Esophagus squamous epithelium (tissue), 5 donors: ENCODE measurements around the gene BMP10. TPM values are rescaled to one million over a fixed set of nuclear protein-coding genes. Genes with fewer than 3 reads are reported as not detected.

Experiments used
- DNase-seq: peaks from one replicate; lab custom pipeline; 2025; lab: John Stamatoyannopoulos, UW
- H3K27ac ChIP-seq, 4 donors: fragments of 200-600 bp; sonication (generic); one replicate each; pipeline ENCODE4 v1.5.1; 2016 to 2019; ENCODE audit warnings: mild to moderate bottlenecking in 1 of 4
- H3K27me3 ChIP-seq, 4 donors: fragments of 200-600 bp; sonication (generic); 1 replicate in 3 of 4; 2 replicates in 1 of 4; pipeline versions ENCODE4 v1.5.1 to v1.6.0; 2017 to 2021; ENCODE audit warnings: antibody characterized with exemption in 1 of 4
- H3K36me3 ChIP-seq, 3 donors: fragments of 200-600 bp; sonication (generic); one replicate each; pipeline ENCODE4 v1.5.1; 2016 to 2019
- H3K4me1 ChIP-seq, 3 donors: fragments of 200-600 bp; sonication (generic); one replicate each; pipeline ENCODE4 v1.5.1; 2017 to 2019
- H3K4me3 ChIP-seq, 4 donors: fragments of 200-600 bp; sonication (generic); 1 replicate in 3 of 4; 2 replicates in 1 of 4; pipeline ENCODE4 v1.5.1; 2016 to 2019; ENCODE audit warnings: mild to moderate bottlenecking in 2 of 4, moderate library complexity in 1 of 4
- H3K9me3 ChIP-seq, 3 donors: fragments of 200-600 bp; sonication (generic); one replicate each; pipeline ENCODE4 v1.5.1; 2016 to 2019
- CTCF ChIP-seq, 6 experiments: fragments of 450-650 bp in 4 of 6; fragments of 200-600 bp in 2 of 6; sonication (generic) in 2 of 6; IDR thresholded peaks; one replicate each; pipeline ENCODE4 v1.5.1; 2016 to 2019; ENCODE audit warnings: antibody characterized with exemption in 6 of 6, mild to moderate bottlenecking in 4 of 6, moderate library complexity in 4 of 6
- POLR2A ChIP-seq, 4 donors: fragments of 450-650 bp; IDR thresholded peaks; one replicate each; pipeline ENCODE4 v1.6.1; 2017; ENCODE audit warnings: antibody characterized with exemption in 4 of 4, mild to moderate bottlenecking in 4 of 4, moderate library complexity in 3 of 4
- WGBS, 2 donors: methylation state at CpG; one replicate each; pipeline ENCODE4 v1.1.5; 2018; 5-methylcytosine and 5-hydroxymethylcytosine counted together
- intact Hi-C: fragments of 100-400 bp; cut with DNase I; formaldehyde crosslinking; loops from one replicate; pipeline ENCODE4 v1.15.0; 2022
- total RNA-seq, 4 donors: library from RNA; depleted of rRNA; stranded (reverse); fragments of >200 nt; gene quantifications; one replicate each; pipeline ENCODE4 v1.1.0, GENCODE V29; 2016
- donor health status: DM: yes; HTN: yes; CAD: no.

The BMP10 gene
- total RNA-seq, 4 donors from 2014 or later = not detected

DNA sequence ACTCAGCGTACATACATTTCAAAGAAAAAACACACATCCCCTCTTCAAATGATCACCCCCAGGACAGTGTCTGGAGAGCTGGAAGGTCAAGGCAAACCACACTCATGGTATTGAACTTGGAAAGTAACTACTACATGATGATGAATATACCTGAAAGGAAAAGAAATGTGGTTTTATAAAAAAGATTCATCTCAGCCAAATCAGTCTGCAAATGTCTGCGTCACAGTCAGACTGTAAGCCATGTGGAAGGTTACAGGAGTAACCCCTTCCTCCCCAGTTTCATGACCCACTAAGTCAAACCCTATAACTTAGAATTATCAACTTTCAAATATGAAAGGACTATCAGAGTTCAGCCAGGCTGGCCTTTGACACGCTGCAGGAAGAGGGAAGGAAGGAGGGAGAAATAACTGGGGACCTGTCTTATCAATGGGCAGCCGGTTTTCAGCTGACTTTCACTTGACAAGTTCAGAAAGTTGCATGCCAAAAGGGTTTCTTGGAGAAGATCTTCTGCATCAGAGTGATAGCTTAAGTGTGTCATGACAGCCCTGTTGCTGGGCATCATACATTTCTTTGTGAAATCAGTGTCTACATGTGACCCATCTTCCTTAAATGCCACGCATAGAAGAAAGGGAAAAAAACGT, 7.0 kb upstream of the BMP10 start:
- no peak overlapping the region for H3K4me3 ChIP-seq
- TF ChIP-seq POLR2A (IDR thresholded peaks at IDR 0.05) (no peak), CTCF (IDR thresholded peaks at IDR 0.05) (no peak)
- H3K4me1 ChIP-seq = no peaks in the 10 kb centered on the region
- H3K27ac ChIP-seq = no peak overlapping the region
- 67 to 75% methylated on average over 6 of the region's 6 CpGs for WGBS, 2 donors
- no peaks in the 10 kb centered on the region for H3K36me3 ChIP-seq
- intact Hi-C loops = no loop called here
- H3K27me3 ChIP-seq = no peaks in the 10 kb centered on the region
- H3K9me3 ChIP-seq = no peaks in the 10 kb centered on the region
- no peak for DNase-seq

DNA sequence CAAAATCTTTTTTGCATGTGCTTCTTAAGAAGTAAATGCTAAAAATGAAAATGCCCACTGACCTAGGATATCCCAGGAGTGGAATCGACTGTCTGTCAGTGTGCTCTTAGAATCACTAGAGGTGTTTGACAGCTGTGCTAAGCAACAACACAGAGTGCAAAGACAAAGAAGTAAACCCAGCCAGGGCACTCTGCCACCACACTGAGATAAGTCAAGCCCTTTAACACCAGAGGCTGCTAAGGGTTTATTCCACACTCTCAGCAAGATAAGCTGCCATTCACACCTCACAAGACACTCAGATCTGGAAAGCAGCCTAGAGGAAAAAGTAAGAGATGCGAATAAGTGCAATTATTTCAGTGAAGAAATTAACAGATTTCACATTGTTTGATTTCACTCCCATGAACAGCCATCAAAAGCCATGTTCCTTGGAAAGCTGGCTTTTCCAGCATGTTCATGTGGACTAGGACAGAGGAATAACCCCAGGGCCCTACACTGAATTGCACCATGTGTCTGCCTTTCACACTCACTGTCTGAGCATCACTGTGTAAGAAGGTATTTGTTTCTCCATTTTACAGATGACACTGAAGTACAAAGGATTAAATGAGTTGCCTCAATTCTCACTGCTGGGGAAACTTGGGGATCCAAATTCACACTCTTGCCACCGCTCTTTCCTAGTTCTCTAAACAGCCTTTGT, 6.0 kb upstream of the BMP10 start:
- WGBS, 2 donors = 68 to 76% methylated on average over 3 of the region's 3 CpGs
- no peak for DNase-seq
- no peak for TF ChIP-seq CTCF (IDR thresholded peaks at IDR 0.05)
- TF ChIP-seq POLR2A (IDR thresholded peaks at IDR 0.05) = no peak

DNA sequence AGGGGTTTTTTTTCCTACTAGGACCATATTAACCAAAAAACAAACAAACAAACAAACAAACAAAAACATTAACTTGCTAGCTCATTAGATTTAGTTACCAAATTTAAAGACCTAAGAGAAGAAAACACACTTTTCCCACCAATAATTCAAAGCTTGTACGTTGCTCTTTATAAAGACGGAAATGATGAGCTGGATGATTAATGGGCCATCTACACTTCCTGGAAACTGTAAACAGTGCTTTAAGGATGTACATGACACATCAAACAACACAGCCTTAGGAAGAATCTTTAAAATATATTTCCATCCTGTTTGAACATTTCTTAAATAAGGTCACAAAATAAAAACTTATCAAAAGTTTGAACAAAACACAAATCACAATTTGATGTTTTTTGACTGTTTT, 982 bp downstream of the BMP10 start:
- Histone ChIP-seq H3K4me1 (no peaks in the 10 kb centered on the region), H3K27ac (no peak overlapping the region), H3K4me3 (no peak overlapping the region), H3K36me3 (no peaks in the 10 kb centered on the region), H3K27me3 (no peaks in the 10 kb centered on the region), H3K9me3 (no peaks in the 10 kb centered on the region)
- no peak for TF ChIP-seq POLR2A (IDR thresholded peaks at IDR 0.05)
- TF ChIP-seq CTCF (IDR thresholded peaks at IDR 0.05) = no peak
- no peak for DNase-seq
- WGBS, 2 donors = 26 to 40% methylated on average over 2 of the region's 2 CpGs
- intact Hi-C loops = no loop called here

More for the DNA sequence above, 6.0 kb upstream of the BMP10 start:
- Histone ChIP-seq H3K36me3 (no peaks in the 10 kb centered on the region), H3K9me3 (no peaks in the 10 kb centered on the region), H3K4me1 (no peaks in the 10 kb centered on the region), H3K4me3 (no peak overlapping the region), H3K27ac (no peak overlapping the region), H3K27me3 (no peaks in the 10 kb centered on the region)
- intact Hi-C loops = no loop called here

DNA sequence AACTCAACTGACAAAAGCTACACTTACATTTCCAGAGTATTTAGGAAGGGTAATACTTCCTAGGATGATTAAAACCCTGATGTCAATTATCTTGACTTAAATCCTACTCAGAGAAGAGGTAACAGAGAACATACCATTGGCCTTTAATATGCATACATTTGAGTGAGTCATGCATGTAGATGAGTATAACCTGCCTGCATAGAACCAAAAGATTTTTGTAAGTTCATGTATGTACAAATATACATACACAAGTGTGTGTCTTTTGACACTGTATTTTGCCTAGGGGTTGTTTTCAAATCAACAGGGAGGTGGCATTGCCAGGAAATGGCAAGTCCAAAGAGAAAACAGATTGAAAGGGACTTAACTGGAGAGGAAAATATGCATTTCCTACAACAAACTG, 6.1 kb downstream of the BMP10 start:
- no peaks in the 10 kb centered on the region for H3K4me1 ChIP-seq
- H3K36me3 ChIP-seq = no peaks in the 10 kb centered on the region
- no peak for TF ChIP-seq CTCF (IDR thresholded peaks at IDR 0.05)
- no peak for TF ChIP-seq POLR2A (IDR thresholded peaks at IDR 0.05)
- H3K27me3 ChIP-seq = no peaks in the 10 kb centered on the region
- intact Hi-C loops = no loop called here
- no peak overlapping the region for H3K4me3 ChIP-seq
- DNase-seq = no peak
- no peaks in the 10 kb centered on the region for H3K9me3 ChIP-seq
- no peak overlapping the region for H3K27ac ChIP-seq

GRCh38 chr2:68863996-68864395, 7.2 kb downstream of the BMP10 start:
- no peak for DNase-seq
- 64 to 79% methylated on average over 2 of the region's 2 CpGs for WGBS, 2 donors
- Histone ChIP-seq H3K4me3 (no peak overlapping the region), H3K9me3 (no peaks in the 10 kb centered on the region), H3K36me3 (no peaks in the 10 kb centered on the region), H3K27me3 (no peaks in the 10 kb centered on the region), H3K27ac (no peak overlapping the region), H3K4me1 (no peaks in the 10 kb centered on the region)
- intact Hi-C loops = no loop called here
- TF ChIP-seq CTCF (IDR thresholded peaks at IDR 0.05) (no peak), POLR2A (IDR thresholded peaks at IDR 0.05) (no peak)
